DMS 273 (cell line): Measurements from ENCODE around the gene OGG1.

Source experiments
- DNase-seq: peaks from one replicate; lab custom pipeline; 2025; ENCODE audit not compliant: unreplicated experiment; lab: John Stamatoyannopoulos, UW

OGG1 gene

DNA sequence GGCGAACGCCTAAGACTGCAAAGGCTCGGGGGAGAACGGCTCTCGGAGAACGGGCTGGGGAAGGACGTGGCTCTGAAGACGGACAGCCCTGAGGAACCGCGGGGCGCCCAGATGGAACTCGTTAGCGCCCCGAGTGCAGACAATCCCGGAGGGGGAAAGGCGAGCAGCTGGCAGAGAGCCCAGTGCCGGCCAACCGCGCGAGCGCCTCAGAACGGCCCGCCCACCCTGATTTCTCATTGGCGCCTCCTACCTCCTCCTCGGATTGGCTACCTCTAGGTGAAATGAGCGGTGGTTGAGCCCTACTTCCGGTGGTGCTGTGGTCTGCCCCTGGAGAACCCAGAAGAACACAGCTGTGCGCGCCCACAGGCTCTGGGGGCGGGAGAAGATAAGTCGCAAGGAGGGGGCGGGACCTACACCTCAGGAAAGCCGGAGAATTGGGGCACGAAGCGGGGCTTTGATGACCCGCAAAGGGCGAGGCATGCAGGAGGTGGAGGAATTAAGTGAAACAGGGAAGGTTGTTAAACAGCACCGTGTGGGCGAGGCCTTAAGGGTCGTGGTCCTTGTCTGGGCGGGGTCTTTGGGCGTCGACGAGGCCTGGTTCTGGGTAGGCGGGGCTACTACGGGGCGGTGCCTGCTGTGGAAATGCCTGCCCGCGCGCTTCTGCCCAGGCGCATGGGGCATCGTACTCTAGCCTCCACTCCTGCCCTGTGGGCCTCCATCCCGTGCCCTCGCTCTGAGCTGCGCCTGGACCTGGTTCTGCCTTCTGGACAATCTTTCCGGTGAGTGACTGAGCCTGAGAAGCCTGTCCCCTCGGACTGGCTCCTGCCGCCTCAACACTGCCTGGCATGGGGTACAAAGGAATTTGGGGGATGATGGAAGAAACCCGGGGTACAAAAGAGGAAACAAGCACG is at the start of gene OGG1:
Gene OGG1 (plus strand): TSS at position 308 of the 911 bp plus-strand sequence. CDS start 335 bp downstream, at position 643.
- peak; percentile 98 for DNase-seq

DNA sequence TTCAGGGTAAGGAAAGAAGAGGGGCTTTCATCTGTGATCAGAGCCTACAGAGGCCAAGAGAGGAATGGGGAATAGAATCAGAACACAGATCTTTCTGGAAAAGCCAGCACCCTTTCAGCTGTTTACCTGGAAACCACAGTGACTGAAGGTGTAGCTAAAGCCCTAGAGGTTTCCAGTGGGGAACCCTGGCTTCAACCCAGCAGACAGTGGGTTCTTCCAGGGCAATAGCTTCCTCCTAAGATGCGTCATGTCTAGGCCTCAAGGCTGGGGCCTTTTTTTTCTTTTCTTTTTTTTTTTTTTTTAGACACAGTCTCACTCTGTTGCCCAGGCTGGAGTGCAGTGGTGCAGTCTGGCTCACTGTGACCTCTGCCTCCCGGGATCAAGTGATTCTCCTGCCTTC is 49.2 kb upstream of the OGG1 start:
- DNase-seq: no peak

DNA sequence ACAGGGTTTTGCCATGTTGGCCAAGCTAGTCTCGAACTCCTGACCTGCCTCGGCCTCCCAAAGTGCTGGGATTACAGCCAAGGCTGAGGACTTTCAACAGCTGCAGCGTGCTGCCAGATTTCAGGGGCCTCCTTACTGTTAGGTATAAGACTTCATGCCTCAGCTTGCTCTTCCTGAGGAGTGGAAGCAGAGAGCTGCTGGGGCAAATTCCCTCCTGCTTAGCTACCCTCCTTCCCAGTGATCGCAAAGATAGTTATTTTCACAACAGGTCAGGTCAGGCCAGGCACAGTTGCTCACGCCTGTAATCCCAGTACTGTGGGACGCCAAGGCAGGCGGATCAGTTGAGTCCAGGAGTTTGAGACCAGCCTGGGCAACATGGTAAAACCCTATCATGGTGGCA is 48.7 kb upstream of the OGG1 start:
- no peak for DNase-seq

DNA sequence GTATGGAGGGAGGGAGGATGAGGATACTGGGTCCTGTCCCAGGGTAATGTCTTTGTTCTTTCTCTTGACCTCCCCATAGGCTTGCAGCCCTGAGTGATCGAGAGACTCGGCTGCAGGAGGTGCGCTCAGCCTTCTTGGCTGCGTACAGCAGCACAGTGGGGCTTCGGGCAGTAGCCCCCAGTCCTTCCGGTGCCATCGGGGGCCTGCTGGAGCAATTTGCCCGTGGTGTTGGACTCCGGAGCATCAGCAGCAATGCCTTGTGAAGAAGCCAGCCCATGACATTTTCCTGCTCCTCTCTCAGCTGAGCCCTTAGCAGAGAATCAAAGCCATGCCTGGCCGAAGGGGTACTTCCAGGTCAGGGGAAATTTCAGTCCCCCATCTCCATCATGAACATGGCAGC is 48.0 kb upstream of the OGG1 start:
- no peak for DNase-seq

DNA sequence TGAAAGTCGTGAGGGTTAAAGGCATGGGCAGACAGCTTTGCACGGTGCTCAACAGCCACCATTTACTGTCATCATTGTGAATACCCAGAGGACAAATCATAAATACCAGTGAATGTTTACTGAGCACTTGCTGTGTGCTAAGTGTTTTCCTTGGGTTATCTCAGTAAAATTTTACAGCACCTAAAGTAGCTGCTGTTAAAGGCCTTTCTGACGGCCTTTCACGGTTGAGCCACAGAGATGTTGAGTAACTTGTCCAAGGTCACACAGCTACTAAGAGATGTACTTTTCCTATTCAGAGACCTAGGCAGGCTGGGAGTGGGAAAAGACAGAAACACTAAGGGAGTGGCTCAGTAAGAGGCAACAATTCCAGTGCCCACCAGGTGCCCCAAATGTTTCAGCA is 46.5 kb upstream of the OGG1 start:
- DNase-seq: no peak

DNA sequence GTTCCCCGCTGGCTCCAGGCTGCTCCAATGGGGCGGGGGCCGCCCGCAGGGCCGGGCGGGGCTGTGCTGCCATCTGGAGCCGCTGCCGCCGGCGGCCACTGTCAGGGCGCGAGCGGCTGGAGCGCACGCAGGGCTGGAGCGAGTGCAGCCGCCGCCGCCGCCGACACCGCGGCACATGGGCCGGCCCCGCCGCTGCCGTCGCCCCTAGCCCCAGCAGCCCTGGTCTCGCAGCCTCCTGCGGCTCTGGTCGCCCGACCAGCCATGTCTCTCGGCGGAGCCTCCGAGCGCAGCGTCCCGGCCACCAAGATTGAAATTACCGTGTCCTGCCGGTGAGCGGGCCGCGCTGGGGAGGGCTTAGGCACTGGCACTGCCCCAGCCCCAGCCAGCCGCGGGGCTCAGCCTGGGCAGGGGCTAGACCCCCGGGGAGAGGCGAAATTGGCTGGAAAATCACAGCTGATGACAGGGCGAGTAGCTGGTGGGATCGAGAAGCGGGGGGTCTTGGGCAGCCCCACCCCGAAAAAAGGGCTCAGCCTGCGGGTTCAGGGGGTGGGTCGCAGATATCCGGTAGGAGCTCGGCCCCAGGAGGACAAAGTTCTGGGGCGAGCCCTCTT is 45.9 kb upstream of the OGG1 start, which contains the start of gene CPNE9:
Gene CPNE9 (plus strand): TSS at position 98 of the 611 bp plus-strand sequence. CDS start 164 bp downstream, at position 262.
- peak; percentile 68 for DNase-seq

DNA sequence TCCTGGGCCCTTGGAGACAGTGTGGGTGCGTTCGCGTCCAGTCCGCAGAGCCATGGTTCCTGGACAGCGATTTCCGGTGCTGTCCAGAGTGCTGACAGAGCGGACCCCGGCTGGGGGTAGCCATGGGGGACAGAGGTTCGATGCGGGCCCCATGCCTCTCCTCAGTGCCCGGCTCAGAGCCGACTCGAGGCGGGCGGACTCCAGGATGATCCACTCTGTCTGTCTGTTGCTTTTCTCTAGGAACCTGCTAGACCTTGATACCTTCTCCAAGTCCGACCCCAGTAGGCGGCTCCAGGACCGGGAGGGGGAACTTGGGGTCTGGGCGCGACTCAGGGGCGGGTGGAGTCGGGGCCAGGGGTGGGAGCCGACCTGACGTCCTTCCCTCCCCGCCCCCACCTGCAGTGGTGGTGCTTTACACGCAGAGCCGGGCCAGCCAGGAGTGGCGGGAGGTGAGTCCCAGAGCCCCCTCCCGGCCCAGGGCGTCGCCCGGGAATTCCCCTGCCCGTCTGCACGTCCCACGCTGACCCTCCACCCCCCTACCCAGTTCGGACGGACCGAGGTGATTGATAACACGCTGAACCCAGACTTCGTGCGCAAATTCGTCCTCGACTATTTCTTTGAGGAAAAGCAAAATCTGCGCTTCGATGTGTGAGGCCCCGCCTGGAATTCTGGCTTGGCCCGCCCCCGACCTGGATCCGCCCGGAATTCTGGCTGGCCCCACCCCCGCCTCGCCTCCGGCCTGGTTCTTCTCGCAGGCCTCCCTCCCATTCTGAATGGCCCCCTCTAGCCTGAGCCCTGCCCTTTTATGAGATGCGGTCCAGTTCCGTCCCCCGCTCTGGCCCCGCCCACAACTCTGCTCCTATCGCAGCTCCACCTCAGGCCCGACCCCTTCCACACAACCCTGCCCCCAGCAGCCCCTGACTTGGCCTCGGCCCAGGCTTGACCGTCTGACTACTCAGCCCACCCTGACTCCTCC is 45.1 kb upstream of the OGG1 start:
- peak; percentile 70 for DNase-seq

DNA sequence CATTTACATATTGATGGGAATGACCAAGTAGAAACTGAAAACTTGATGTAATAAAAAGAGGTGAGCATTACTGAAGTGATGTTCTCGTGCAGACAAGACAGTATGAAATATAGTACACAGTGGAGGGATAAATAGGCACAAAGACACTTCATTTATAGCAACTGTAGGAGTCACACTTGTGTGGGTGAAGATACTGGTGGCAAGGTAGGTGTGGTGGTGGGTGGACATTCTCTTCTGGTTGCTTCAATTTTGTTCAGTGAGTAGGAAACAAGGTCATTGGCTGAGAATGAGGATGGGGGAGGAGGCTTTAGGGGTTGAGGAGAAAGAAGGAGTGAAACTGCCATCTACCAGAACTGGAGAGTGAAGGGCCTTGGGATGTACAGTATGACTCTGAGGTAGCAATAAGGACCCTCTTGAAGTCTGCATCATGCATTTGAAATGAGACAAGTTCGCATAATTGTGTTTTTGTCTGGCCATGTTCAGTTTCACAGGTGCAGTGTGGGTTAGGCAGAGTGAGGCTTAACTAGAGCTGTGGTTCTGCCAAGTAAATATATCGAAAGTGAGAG is 39.5 kb upstream of the OGG1 start:
- no peak for DNase-seq

DNA sequence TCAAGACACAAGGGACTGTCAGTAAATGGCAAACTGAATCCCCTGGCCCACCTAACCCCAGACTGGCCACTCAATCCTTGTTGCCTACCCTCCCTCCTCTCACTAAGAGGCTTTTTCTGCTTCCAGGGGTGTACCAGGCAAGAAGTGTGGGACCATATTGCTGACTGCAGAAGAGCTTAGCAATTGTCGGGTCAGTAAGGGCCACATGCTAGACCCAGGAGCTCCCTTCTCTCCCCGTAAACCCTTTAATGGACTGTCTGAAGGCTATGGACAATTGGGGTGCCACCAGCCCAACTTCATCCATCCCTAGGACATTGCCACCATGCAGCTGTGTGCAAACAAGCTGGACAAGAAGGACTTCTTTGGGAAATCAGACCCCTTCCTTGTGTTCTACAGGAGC is 37.3 kb upstream of the OGG1 start:
- no peak for DNase-seq

DNA sequence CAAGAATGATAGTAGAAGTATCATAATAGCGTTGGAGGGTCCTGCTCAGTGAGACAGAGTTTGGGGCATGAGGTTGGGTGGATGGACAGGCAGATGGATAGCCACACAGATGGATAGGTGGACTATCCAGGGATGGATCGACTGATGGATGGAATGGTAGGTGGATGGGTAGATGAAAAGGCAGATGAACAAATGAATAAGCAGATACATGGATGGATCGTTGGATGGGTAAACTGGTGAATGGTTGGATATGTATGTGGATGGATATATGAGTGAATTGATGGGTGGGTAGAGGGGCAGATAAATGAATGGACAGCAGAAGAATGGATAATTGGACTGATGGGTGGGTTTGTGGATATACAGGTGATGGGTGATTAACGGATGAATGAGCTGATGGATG is 36.6 kb upstream of the OGG1 start:
- no peak for DNase-seq

DNA sequence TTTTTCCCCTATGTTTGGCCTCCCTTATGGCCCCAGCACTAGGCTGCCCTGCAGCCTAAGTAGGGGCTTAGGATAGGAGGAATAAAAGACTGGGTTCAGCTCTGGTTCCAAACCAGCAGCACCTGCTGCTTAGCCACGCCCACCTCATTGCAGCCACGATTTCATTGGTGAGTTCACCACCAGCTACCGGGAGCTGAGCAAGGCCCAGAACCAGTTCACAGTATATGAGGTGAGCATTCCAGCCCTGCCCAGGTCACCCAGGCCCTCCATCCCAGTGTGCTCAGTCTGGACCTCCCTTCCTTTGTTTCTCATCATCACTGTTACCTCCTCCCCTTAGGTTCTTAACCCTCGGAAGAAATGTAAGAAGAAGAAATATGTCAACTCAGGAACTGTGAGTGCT is 34.6 kb upstream of the OGG1 start:
- DNase-seq: peak; percentile 36

DNA sequence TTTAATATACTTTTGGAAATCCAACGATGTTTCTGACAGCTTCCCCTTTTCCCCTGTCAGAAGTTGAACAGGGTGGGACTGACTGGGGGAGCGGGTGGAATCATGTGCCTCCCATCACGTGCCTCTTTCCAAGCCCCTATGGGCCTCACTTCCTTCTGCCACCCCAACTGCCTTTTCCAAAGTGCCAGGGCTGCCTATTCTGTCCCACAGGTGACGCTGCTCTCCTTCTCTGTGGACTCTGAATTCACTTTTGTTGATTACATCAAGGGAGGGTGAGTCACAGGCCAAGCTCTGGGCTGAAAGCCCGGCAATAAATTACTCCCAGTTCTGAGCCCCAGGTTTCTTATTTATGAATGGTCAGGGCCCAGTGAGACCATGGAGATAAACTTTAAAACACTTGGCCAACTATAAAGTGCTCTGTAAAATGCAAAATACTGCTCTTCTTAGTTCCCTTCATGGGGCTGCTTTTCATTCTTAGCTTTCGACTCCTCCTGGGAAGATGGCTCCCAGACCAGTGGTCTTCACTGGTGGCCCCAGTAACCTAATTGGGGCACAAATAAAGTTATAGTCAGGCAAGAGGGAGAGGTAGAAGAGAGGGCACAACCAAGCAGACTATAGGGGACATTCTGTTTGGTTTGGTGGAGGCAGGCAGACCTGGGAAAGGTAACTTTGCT is 33.9 kb upstream of the OGG1 start:
- peak; percentile 89 for DNase-seq

DNA sequence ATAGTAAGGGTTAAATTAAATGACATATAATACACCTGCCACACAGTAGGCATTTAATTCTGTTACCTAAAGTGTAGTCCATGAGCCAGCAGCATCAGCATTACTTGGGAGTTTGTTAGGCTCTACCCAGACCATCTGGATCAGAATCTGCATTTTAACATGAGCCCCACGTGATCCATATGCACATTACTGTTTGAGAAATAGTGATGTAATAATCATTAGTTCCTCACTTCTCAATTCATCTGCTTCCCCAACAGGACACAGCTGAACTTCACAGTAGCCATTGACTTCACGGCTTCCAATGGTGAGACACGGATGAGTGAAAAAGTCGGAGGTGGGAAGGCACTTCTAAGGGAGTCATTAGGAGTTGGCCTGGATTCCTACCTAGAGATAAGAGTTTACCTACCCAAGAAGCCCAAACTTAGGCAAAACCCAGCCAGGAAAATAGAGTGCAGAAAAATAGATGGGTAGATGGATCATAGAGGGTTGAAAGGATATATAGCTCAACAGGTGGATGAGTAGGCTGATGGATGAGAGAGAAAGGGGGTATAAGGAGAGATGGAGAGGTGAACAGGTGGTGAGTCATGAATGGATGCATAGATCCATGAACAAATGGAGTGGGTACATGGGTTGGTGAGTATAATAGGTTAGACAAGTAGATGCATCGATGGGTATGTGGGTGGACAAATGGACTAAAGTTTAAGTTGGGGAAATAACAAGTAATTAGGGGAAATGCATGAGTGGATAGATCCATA is 32.8 kb upstream of the OGG1 start:
- DNase-seq: no peak

DNA sequence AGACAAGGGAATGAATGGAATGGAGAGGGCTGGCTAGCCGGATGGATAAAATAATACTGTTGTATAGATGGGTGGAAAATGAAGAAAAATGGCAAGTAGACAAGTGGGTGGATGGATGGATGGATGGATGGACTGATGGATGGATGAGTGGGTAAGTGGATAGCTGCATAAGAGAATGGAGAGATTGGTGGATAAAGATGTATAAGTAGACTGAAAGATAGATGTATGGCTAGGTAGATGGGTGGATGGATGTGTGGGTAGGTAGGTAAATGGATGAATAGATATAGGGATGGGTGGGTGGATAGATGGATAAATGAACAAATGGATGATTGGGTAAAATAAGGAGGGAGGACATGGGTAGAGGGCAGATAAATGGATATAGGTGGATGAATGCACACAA is 32.2 kb upstream of the OGG1 start:
- DNase-seq: no peak

DNA sequence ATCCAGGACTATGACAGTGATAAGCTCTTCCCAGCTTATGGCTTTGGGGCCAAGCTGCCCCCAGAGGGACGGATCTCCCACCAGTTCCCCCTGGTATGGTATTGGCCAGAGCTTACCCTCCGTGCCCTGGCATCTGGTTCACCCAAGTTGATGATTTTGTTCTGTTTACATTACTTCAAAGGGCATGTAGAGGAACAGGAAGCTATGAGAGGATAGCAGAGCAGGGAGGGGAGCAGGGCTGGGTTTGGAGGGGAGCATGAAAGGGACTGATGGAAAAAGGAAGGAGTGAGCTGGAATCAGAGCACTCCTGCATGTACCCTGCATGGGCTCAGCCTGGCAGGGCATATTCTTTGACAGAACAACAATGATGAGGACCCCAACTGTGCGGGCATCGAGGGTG is 31.6 kb upstream of the OGG1 start:
- DNase-seq: no peak

DNA sequence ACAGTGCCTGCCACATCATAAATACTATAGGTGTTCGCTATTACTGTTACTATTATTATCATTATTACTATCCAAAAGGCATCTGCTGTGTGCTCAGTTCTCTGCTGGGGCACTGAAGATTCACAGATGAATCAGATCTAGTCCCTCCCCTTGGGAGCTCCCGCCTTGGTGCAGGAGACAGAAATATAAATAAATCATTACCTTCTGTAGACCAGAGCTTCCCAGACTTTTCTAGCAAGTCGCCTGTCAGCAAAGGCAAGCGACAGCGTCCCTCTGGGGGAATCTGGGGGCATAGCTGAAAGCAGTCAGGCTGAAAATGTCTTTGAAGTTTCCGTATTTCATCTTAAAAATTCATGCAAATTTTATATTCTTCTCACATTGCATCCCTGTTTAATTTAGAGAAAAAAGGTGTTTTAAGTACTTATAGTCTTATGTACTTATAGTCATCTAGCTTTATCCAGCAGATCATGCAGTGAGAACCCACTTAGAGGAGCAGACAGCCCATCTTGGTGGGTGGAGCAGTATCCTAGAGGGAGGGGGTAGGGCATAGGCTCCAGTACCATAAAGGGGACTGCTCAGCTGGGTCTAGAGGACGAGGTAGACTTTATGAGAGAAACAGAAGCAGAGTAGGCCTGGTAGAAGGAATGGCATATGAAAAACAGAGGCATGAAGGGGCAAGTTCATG is 28.6 kb upstream of the OGG1 start:
- DNase-seq: no peak

DNA sequence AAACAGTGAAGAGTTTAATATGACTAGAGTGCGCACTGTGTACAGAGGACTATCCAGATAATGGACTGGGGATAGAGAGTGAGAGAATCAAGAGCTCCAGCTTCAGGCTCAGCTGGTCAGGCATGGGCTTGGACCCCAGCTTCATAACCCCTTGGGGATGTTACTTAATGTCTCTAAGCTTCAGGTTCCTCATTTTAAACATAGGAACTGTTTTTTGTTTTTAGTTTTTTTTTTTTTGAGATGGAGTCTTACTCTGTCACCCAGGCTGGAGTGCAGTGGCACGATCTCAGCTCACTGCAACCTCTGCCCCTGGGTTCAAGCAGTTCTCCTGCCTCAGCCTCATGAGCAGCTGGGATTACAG is 28.1 kb upstream of the OGG1 start:
- no peak for DNase-seq

DNA sequence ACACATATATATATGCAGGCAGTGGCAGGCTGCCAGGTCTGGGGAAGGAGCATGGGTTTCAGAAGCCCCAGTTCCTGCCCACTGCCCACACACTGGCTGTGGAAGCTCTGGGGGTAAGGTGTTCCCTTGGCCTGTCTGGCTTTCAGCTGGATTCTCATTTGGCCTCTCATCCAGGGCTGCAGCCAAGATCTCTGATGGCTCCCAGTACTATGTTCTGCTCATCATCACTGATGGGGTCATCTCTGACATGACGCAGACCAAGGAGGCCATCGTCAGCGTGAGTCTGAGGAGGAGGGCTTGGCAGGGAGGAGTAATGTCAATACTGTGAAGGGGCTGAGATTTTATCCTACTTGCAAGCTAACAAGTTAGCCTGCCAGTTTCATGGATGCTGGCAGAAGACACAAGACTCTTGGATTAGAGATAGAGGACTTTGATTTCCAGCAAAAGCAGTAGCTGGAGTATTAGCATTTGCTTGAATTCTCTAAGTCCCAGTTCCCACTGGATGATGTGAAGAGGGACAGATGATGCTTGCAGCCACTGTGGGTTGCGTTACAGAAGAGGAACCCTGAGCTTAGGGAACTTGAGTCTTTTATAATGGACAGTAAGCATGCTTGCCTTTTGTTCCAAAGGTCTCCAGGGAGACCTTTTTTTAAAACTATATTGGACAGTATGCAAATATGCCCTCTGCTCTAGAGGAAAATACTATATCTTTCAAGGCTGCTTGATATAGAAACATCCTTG is 23.8 kb upstream of the OGG1 start:
- DNase-seq: no peak
